SU-DHL-6 (cell line): ENCODE measurements around the gene COX5B.

Source experiments
- H2AFZ ChIP-seq: fragments of 200-600 bp; sonication (generic); 2 replicates; pipeline ENCODE4 v1.6.1; 2014; ENCODE audit warnings: low read depth, mild to moderate bottlenecking, moderate library complexity, mixed read lengths, antibody characterized with exemption, low read length; ENCODE audit not compliant: severe bottlenecking
- H3F3A ChIP-seq: fragments of 200-600 bp; shearing (Covaris generic); 2 replicates; pipeline ENCODE4 v1.6.0; 2016; ENCODE audit warnings: antibody characterized with exemption, mild to moderate bottlenecking; ENCODE audit not compliant: insufficient read depth
- H3K27ac ChIP-seq: fragments of 200-600 bp; sonication (generic); 2 replicates; pipeline ENCODE4 v1.5.1; 2016; ENCODE audit warnings: low read depth, mild to moderate bottlenecking, low read length, moderate library complexity, mixed read lengths
- H3K27me3 ChIP-seq: fragments of 200-600 bp; sonication (generic), shearing (Covaris generic); 2 replicates; pipeline ENCODE4 v1.6.0; 2014; ENCODE audit warnings: mild to moderate bottlenecking, low read length
- H3K36me3 ChIP-seq: fragments of 200-600 bp; sonication (generic); 2 replicates; pipeline ENCODE4 v1.6.1; 2014; ENCODE audit warnings: mild to moderate bottlenecking, low read length, mixed read lengths
- H3K4me2 ChIP-seq: fragments of 300-600, 200-600 bp; shearing (Covaris generic), sonication (generic); 2 replicates; pipeline ENCODE4 v1.6.0; 2014; ENCODE audit warnings: low read length, low read depth, mild to moderate bottlenecking; ENCODE audit not compliant: poor library complexity, severe bottlenecking
- H3K4me3 ChIP-seq: fragments of 200-600 bp; sonication (generic); 2 replicates; pipeline ENCODE4 v1.5.1; 2014; ENCODE audit warnings: antibody characterized with exemption, low read length, mild to moderate bottlenecking, mixed read lengths; ENCODE audit not compliant: insufficient read depth, poor library complexity, severe bottlenecking
- H3K79me2 ChIP-seq: fragments of 200-600 bp; sonication (generic); 2 replicates; pipeline ENCODE4 v1.6.1; 2014; ENCODE audit warnings: mild to moderate bottlenecking, low read length, moderate library complexity; ENCODE audit not compliant: insufficient read depth
- H3K9ac ChIP-seq: fragments of 200-600 bp; sonication (generic); 2 replicates; pipeline ENCODE4 v1.7.0; 2014; ENCODE audit warnings: mild to moderate bottlenecking, low read length
- H3K9me2 ChIP-seq: fragments of 200-600 bp; sonication (generic); replicated peaks from 2 replicates; pipeline ENCODE4 v1.6.1; 2014; ENCODE audit warnings: low read length; ENCODE audit not compliant: insufficient read depth
- H3K9me3 ChIP-seq: fragments of 200-600 bp; sonication (generic); 2 replicates; pipeline ENCODE4 v1.6.1; 2014; ENCODE audit warnings: low read length, mixed read lengths; ENCODE audit not compliant: insufficient read depth
- H4K20me1 ChIP-seq: fragments of 200-600 bp; sonication (generic); 2 replicates; pipeline ENCODE4 v1.6.1; 2014; ENCODE audit warnings: low read depth, mild to moderate bottlenecking, antibody characterized with exemption, low read length, moderate library complexity, mixed read lengths
- EZH2phosphoT487 ChIP-seq: fragments of 200-600 bp; sonication (generic), shearing (Covaris generic); conservative IDR thresholded peaks from 2 replicates; pipeline ENCODE4 v1.6.1; 2018; ENCODE audit warnings: mild to moderate bottlenecking, antibody characterized with exemption, low read length, moderate library complexity, mixed read lengths
- TF ChIP-seq, protein P1 (sequence below): fragments of 200-600 bp; sonication (generic); IDR thresholded peaks from one replicate; pipeline ENCODE4 v1.5.1; 2017; ENCODE audit warnings: antibody characterized with exemption, mild to moderate bottlenecking, low read length, moderate library complexity; ENCODE audit not compliant: insufficient read depth, poor library complexity, severe bottlenecking

Gene COX5B

DNA sequence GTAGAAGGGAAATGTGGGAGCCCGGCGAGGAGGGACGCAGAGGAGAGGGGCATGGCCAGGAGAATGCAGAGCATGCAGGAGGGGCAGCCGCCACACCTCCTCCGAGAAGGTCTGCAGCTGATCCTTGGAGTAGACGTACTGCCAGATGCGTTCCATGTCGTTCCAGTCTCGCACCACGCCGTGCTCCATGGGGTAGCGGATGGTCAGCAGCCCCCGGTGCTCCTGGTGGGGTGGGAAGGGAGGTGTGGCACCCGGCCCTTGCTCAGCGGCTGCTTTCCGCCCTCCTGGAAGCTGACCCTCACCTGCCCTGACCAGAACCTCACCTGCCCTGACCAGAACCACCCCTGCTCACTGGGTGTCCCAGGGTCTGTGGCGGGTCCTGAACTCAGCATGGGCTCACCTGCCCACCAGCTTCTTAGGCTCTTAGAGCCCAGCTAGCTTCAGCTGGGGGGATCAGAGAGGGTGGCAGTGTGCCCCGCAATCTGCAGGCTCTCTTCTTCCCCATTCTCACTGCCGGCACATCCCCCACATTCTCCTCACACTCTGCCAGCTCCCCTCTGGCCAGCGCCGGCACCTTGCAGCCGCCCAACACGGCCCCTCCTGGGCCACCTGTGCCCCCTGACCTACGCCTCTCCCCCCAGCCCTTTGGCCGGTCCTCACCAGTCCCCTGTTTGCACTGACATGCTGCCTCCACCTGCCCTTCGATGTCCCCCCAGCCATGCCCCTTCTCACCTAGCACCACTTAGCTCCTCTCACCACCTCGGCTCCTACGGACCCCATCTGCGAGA is 13.6 kb downstream of the COX5B start:
- Histone ChIP-seq H3K27ac (no peak overlapping the region), H3K9ac (no peak overlapping the region), H3K9me2 (no peaks in the 10 kb centered on the region), H3F3A (no peaks in the 10 kb centered on the region), H3K36me3 (0 out of 2 replicates have a peak, but pooled peaks cover 2% of the 10 kb centered on the region), H3K4me2 (no peak overlapping the region), H3K4me3 (no peak overlapping the region), H3K9me3 (no peaks in the 10 kb centered on the region), H2AFZ (no peak overlapping the region), H3K27me3 (no peaks in the 10 kb centered on the region), H3K79me2 (peaks cover 29% of the 10 kb centered on the region), H4K20me1 (no peaks in the 10 kb centered on the region)
- no peak for TF ChIP-seq EZH2phosphoT487
- TF ChIP-seq, protein P1, sequence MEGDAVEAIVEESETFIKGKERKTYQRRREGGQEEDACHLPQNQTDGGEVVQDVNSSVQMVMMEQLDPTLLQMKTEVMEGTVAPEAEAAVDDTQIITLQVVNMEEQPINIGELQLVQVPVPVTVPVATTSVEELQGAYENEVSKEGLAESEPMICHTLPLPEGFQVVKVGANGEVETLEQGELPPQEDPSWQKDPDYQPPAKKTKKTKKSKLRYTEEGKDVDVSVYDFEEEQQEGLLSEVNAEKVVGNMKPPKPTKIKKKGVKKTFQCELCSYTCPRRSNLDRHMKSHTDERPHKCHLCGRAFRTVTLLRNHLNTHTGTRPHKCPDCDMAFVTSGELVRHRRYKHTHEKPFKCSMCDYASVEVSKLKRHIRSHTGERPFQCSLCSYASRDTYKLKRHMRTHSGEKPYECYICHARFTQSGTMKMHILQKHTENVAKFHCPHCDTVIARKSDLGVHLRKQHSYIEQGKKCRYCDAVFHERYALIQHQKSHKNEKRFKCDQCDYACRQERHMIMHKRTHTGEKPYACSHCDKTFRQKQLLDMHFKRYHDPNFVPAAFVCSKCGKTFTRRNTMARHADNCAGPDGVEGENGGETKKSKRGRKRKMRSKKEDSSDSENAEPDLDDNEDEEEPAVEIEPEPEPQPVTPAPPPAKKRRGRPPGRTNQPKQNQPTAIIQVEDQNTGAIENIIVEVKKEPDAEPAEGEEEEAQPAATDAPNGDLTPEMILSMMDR = no peak

DNA sequence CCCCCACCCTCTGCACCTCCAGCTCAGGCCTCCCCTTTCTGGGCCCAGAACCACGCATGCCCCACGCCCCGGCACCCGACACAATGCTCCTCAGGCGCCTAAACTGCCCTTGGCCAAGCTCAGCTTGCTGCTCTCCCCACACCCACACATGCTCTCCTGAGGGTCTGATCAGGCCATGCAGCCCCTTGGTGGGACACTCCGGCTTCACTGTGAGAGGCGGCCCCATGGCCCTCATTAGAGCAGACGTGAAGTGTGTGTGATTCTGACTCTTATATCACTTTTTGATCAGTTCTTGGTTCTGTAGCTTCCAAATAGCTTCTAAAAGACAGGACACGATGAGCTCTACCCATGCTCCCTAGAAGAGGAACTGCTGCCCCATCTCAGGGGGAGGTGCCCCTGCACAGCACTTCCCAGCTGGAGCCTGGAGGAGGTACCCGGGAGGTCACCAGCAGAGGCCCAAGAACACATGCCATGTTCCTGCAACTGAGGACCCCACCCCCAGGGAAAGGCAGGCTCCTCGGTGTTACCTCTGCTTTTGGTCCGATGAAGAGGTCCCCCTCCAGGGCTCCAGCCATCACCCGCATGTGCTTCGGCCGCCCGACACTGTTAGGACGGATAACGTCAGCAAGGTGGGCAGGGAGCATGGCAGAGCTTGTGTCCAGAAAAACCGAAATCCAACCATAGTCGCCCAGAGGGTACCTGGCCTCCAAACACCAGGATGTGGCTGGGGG is 14.3 kb downstream of the COX5B start:
- Histone ChIP-seq H2AFZ (no peak overlapping the region), H3K9me3 (no peaks in the 10 kb centered on the region), H3K4me3 (no peak overlapping the region), H3K27me3 (no peaks in the 10 kb centered on the region), H3K36me3 (0 out of 2 replicates have a peak, but pooled peaks cover 2% of the 10 kb centered on the region), H3K79me2 (peaks cover 29% of the 10 kb centered on the region), H3K27ac (no peak overlapping the region), H3K4me2 (no peak overlapping the region), H3K9ac (no peak overlapping the region), H4K20me1 (no peaks in the 10 kb centered on the region), H3F3A (no peaks in the 10 kb centered on the region), H3K9me2 (no peaks in the 10 kb centered on the region)
- TF ChIP-seq EZH2phosphoT487 = no peak
- TF ChIP-seq, protein P1 = no peak

DNA sequence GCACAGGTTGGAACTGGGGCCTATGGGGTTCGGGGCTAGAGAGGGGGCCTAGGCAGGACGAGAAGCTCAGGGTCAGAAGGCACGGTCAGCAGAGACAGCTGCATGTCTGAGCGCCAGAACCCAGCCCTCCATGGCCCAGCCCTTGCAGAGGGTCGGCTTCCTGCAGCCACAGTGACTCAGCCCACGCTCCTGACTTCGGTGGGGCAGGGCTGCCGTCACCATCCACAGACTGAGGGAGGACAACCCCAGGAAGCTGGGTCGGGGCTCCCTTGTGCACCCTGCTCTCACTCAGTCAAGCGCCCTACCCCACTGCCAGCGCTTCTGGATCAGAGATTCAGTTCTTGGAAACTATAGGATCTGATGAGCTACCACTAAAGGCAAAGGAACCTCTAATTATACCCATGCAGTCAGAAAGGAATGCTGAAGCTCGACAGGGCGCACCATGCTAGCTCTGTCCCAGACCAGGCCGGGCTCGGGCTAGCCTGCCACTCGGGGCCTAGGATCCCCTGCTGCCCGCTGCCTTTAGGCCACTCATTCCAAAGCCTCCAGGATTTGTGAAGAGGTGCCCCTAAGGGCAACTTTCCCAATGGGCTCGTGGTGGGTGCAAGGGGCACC is 15.0 kb downstream of the COX5B start:
- H2AFZ ChIP-seq = no peak overlapping the region
- H4K20me1 ChIP-seq = no peaks in the 10 kb centered on the region
- no peak overlapping the region for H3K4me2 ChIP-seq
- no peaks in the 10 kb centered on the region for H3K9me3 ChIP-seq
- no peak for TF ChIP-seq EZH2phosphoT487
- no peaks in the 10 kb centered on the region for H3F3A ChIP-seq
- H3K27me3 ChIP-seq = no peaks in the 10 kb centered on the region
- no peak overlapping the region for H3K27ac ChIP-seq
- H3K9ac ChIP-seq = no peak overlapping the region
- H3K4me3 ChIP-seq = no peak overlapping the region
- H3K79me2 ChIP-seq = peaks cover 29% of the 10 kb centered on the region
- no peaks in the 10 kb centered on the region for H3K9me2 ChIP-seq
- H3K36me3 ChIP-seq = 0 out of 2 replicates have a peak, but pooled peaks cover 2% of the 10 kb centered on the region
